Uterus (tissue), 4 donors: ENCODE data around the gene MYL12B. TPM values are rescaled to one million over a fixed set of nuclear protein-coding genes. Genes with fewer than 3 reads are reported as not detected.
"Not testable (repeated sequence)": the region's sequence is repeated elsewhere in the genome, so short reads cannot be mapped to it uniquely, and the experiment has no call there.

Experiments used
- DNase-seq, 2 donors: peaks; one replicate each; pipeline ENCODE4 v3.0.0-alpha.2; 2019 to 2020
- H3K27ac ChIP-seq, 2 donors: fragments of 200-600 bp; sonication (generic); 1 replicate in 1 of 2; 2 replicates in 1 of 2; pipeline ENCODE4 v1.5.1; 2016 to 2018
- H3K27me3 ChIP-seq, 2 donors: fragments of 200-600 bp; sonication (generic); one replicate each; pipeline ENCODE4 v1.5.1; 2018 to 2019; ENCODE audit warnings: control low read depth in 1 of 2
- H3K36me3 ChIP-seq, 2 donors: fragments of 200-600 bp; sonication (generic); one replicate each; pipeline ENCODE4 v1.5.1; 2019; ENCODE audit warnings: control low read depth in 1 of 2
- H3K4me1 ChIP-seq, 2 donors: fragments of 200-600 bp; sonication (generic); one replicate each; pipeline ENCODE4 v1.5.1; 2018 to 2019; ENCODE audit warnings: control low read depth in 1 of 2
- H3K4me3 ChIP-seq, 2 donors: fragments of 200-600 bp; sonication (generic); 1 replicate in 1 of 2; 2 replicates in 1 of 2; pipeline ENCODE4 v1.5.1; 2018 to 2019; ENCODE audit warnings: mild to moderate bottlenecking in 1 of 2
- H3K9me3 ChIP-seq, 2 donors: fragments of 200-600 bp; sonication (generic); one replicate each; pipeline ENCODE4 v1.5.1; 2019; ENCODE audit warnings: control low read depth in 1 of 2
- CTCF ChIP-seq, 4 experiments: fragments of 200-600 bp in 2 of 4; fragments of 450-650 bp in 2 of 4; sonication (generic) in 2 of 4; IDR thresholded peaks; one replicate each; pipeline ENCODE4 v1.5.1; 2016 to 2019; ENCODE audit warnings: antibody characterized with exemption in 4 of 4, mild to moderate bottlenecking in 2 of 4, moderate library complexity in 1 of 4
- POLR2A ChIP-seq, 2 donors: fragments of 450-650 bp; IDR thresholded peaks; one replicate each; pipeline ENCODE4 v1.6.1; 2016; ENCODE audit warnings: antibody characterized with exemption in 2 of 2, mild to moderate bottlenecking in 1 of 2, moderate library complexity in 1 of 2
- intact Hi-C: fragments of 100-400 bp; cut with DNase I; formaldehyde crosslinking; loops from one replicate; pipeline ENCODE4 v1.15.1; 2023; ENCODE audit warnings: low total_unique reads
- total RNA-seq, 4 donors: library from RNA; depleted of rRNA in 3 of 4; stranded (reverse); fragments of >200 nt in 3 of 4; gene quantifications; one replicate each; pipeline versions ENCODE4 v1.1.0 to v1.2.4, GENCODE V29; 2014 to 2023
- donor health status: DM: yes; HTN: yes; CAD: no.

The MYL12B gene
- total RNA-seq, 4 donors from 2014 or later = 236 to 387 (median 305) TPM

DNA sequence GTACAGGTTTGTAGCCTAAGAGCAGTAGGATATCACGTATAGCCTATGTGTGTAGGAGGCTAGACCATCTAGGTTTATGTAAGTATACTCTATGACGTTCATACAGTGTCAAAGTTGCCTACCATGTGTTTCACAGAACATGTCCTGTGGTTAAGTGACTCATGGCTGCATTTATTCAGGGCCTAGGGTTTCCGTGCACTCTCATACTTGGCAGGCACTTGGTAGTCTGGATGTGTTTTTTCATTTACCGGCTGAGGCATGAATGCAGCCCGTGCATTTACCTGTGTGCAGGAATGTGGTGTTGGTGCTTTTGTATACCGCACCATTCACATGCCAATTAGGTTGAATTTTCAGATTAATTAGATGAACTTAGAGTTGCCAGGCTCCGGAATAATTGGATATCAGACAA lies 43.4 kb downstream of the MYL12B start:
- no peaks in the 10 kb centered on the region for H3K36me3 ChIP-seq
- TF ChIP-seq CTCF (IDR thresholded peaks at IDR 0.05) (no peak), POLR2A (IDR thresholded peaks at IDR 0.05) (no peak)
- H3K4me3 ChIP-seq = no peak overlapping the region
- no peak for DNase-seq
- no peaks in the 10 kb centered on the region for H3K9me3 ChIP-seq
- intact Hi-C loops = no loop called here
- H3K4me1 ChIP-seq = no peaks in the 10 kb centered on the region
- no peaks in the 10 kb centered on the region for H3K27me3 ChIP-seq
- H3K27ac ChIP-seq = no peak overlapping the region

DNA sequence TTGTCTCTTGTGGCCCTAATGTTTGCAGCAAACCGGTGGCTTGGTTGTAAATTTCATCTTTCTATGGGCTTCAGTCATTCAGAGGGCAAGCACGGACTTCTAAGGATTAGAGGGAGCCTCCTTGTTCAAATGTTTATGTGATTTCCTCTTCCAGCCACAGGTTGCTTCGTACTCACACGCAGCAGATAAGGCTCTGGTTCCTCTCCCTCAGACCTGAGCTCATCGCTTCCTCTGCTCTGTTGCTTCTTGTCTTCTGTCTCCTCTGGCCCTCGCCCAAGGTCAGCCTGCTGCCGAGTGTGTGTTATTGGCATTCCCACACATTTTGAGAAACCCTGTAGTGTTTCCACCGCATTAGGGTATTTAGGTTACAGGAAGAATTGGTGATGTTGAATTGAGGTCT lies 44.0 kb downstream of the MYL12B start:
- Histone ChIP-seq H3K27ac (no peak overlapping the region), H3K4me1 (no peaks in the 10 kb centered on the region), H3K4me3 (no peak overlapping the region), H3K27me3 (no peaks in the 10 kb centered on the region), H3K36me3 (no peaks in the 10 kb centered on the region), H3K9me3 (no peaks in the 10 kb centered on the region)
- no peak for DNase-seq
- intact Hi-C loops = no loop called here
- TF ChIP-seq POLR2A (IDR thresholded peaks at IDR 0.05) = no peak
- no peak for TF ChIP-seq CTCF (IDR thresholded peaks at IDR 0.05)

DNA sequence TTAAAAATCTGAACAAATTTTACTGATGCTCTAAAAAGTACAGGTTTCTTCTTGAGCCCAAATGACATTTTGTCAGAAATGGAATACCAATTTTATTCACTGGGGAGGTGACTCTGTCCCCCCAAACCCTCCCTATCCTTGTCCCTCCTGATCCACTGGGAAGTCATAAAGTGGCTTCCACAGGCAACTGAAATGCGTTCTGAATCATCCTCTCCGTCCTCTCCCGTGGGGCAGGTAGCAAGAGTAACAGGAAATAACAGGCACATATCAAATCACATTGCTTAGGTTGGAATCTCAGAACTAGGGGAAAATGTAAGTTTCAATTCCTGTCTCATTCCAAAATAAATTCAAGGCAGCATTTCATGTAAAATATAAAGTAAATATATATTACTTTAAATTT lies 44.5 kb downstream of the MYL12B start:
- no peaks in the 10 kb centered on the region for H3K4me1 ChIP-seq
- no peaks in the 10 kb centered on the region for H3K9me3 ChIP-seq
- H3K27ac ChIP-seq = no peak overlapping the region
- no peak for DNase-seq
- TF ChIP-seq CTCF (IDR thresholded peaks at IDR 0.05) (no peak), POLR2A (IDR thresholded peaks at IDR 0.05) (no peak)
- no peaks in the 10 kb centered on the region for H3K27me3 ChIP-seq
- intact Hi-C loops = no loop called here
- no peak overlapping the region for H3K4me3 ChIP-seq
- no peaks in the 10 kb centered on the region for H3K36me3 ChIP-seq

- H3K36me3 ChIP-seq = no peaks in the 10 kb centered on the region
- H3K27me3 ChIP-seq = no peaks in the 10 kb centered on the region
- no peak overlapping the region for H3K27ac ChIP-seq
- H3K4me3 ChIP-seq = no peak overlapping the region
- no peak for DNase-seq
- no peak for TF ChIP-seq POLR2A (IDR thresholded peaks at IDR 0.05)
- TF ChIP-seq CTCF (IDR thresholded peaks at IDR 0.05) = no peak
- H3K4me1 ChIP-seq = no peaks in the 10 kb centered on the region
- no peaks in the 10 kb centered on the region for H3K9me3 ChIP-seq
- intact Hi-C loops = no loop called here
Measured at GRCh38 chr18:3313685-3314084, 51.8 kb downstream of the MYL12B start.

GRCh38 chr18:3315344-3315743 lies 53.4 kb downstream of the MYL12B start:
- intact Hi-C loops, H3K27ac ChIP-seq, H3K9me3 ChIP-seq, H3K4me1 ChIP-seq, DNase-seq, H3K4me3 ChIP-seq, H3K36me3 ChIP-seq, H3K27me3 ChIP-seq: not testable (repeated sequence)

GRCh38 chr18:3319399-3319798 lies 57.5 kb downstream of the MYL12B start:
- H3K4me3 ChIP-seq = no peak overlapping the region
- no peaks in the 10 kb centered on the region for H3K36me3 ChIP-seq
- H3K27me3 ChIP-seq = no peaks in the 10 kb centered on the region
- H3K9me3 ChIP-seq = no peaks in the 10 kb centered on the region
- intact Hi-C loops = no loop called here
- H3K4me1 ChIP-seq = no peaks in the 10 kb centered on the region
- H3K27ac ChIP-seq = no peak overlapping the region
- TF ChIP-seq POLR2A (IDR thresholded peaks at IDR 0.05) (no peak), CTCF (IDR thresholded peaks at IDR 0.05) (no peak)
- DNase-seq = no peak
